GM11168 (cell line): ENCODE data around the gene USP3.

Experiments
- in situ Hi-C: fragments of 300-500 bp; cut with MboI; formaldehyde crosslinking; loops from one replicate; pipeline ENCODE4 v1.12.0; 2022; ENCODE audit warnings: low sequenced_read_pairs; ENCODE audit not compliant: unreplicated experiment

USP3 gene

GRCh38 chr15:63474810-63475316 is 29.5 kb upstream of the USP3 start:
- in situ Hi-C loops = no loop called here

- in situ Hi-C loops = no loop called here
These were observed 28.7 kb upstream of the USP3 start for GRCh38 chr15:63475707-63476106.

- in situ Hi-C loops = no loop called here
These were observed 28.2 kb upstream of the USP3 start for GRCh38 chr15:63476229-63476632.

- in situ Hi-C loops = no loop called here
These were observed 26.1 kb upstream of the USP3 start for GRCh38 chr15:63478243-63478642.

GRCh38 chr15:63480441-63480821 is 24.0 kb upstream of the USP3 start:
- in situ Hi-C loops = no loop called here

- in situ Hi-C loops = no loop called here
These were observed 23.1 kb upstream of the USP3 start for GRCh38 chr15:63481105-63481810.

- in situ Hi-C loops = no loop called here
These were observed 21.5 kb upstream of the USP3 start for GRCh38 chr15:63482874-63483323.

GRCh38 chr15:63483521-63484371 is 20.6 kb upstream of the USP3 start:
- in situ Hi-C loops = no loop called here

- in situ Hi-C loops = loop anchor here (5.0 kb wide), 1 partner anchor 78 kb away; no protein-coding TSS in a partner anchor
These were observed 19.8 kb upstream of the USP3 start for GRCh38 chr15:63484433-63485186.

- in situ Hi-C loops = loop anchor here (5.0 kb wide), 1 partner anchor 75 kb away; no protein-coding TSS in a partner anchor
These were observed 17.2 kb upstream of the USP3 start for GRCh38 chr15:63487076-63487757.

GRCh38 chr15:63487758-63488397 is 16.5 kb upstream of the USP3 start:
- in situ Hi-C loops = loop anchor here (5.0 kb wide), 1 partner anchor 74 kb away; no protein-coding TSS in a partner anchor

- in situ Hi-C loops = loop anchor here (5.0 kb wide), 1 partner anchor 74 kb away; no protein-coding TSS in a partner anchor
These were observed 15.9 kb upstream of the USP3 start for GRCh38 chr15:63488398-63488960.

GRCh38 chr15:63489352-63489751 is 15.0 kb upstream of the USP3 start:
- in situ Hi-C loops = loop anchor here (5.0 kb wide), 1 partner anchor 73 kb away; no protein-coding TSS in a partner anchor

GRCh38 chr15:63490345-63491034 is 13.9 kb upstream of the USP3 start:
- in situ Hi-C loops = no loop called here

- in situ Hi-C loops = no loop called here
These were observed 13.1 kb upstream of the USP3 start for GRCh38 chr15:63491116-63491827.

- in situ Hi-C loops = no loop called here
These were observed 12.4 kb upstream of the USP3 start for GRCh38 chr15:63491979-63492378.

GRCh38 chr15:63492541-63493077 is 11.8 kb upstream of the USP3 start:
- in situ Hi-C loops = no loop called here
